Erythroblast (primary cell): ENCODE data around the gene EIF4ENIF1.
"Not testable (repeated sequence)": the region's sequence is repeated elsewhere in the genome, so short reads cannot be mapped to it uniquely, and the experiment has no call there.

Experiments
- DNase-seq, 2 experiments: peaks; one replicate each; lab custom pipeline; 2025; lab: John Stamatoyannopoulos, UW
- GATA1 ChIP-seq: IDR thresholded peaks from 2 replicates; pipeline ENCODE4 v1.6.1; 2011; ENCODE audit warnings: low read depth, mild to moderate bottlenecking, control low read depth, low read length, moderate library complexity
- POLR2A ChIP-seq: IDR thresholded peaks from 2 replicates; pipeline ENCODE4 v1.6.1; 2011; ENCODE audit warnings: mild to moderate bottlenecking, low read length

Gene EIF4ENIF1

DNA sequence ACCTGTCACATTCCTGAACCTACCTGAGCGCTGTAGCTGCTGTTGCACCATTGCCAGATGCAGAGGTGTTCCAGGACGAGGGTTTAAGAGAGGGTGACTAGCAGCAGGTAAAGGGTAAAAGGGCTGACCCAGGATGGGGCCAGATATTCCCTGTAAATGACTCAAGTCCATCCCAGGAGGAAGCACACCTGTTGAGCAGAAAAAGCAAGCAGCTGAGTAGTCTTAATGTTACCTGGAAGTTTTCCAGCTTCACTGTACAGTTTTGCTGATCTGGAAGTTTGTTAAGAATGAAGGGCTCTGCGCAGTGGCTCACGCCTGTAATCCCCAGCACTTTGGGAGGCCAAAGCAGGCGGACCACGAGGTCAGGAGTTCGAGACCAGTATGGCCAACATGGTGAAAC, 49.0 kb downstream of the EIF4ENIF1 start:
- no peak for TF ChIP-seq POLR2A
- no peak for TF ChIP-seq GATA1
- no peak for DNase-seq

DNA sequence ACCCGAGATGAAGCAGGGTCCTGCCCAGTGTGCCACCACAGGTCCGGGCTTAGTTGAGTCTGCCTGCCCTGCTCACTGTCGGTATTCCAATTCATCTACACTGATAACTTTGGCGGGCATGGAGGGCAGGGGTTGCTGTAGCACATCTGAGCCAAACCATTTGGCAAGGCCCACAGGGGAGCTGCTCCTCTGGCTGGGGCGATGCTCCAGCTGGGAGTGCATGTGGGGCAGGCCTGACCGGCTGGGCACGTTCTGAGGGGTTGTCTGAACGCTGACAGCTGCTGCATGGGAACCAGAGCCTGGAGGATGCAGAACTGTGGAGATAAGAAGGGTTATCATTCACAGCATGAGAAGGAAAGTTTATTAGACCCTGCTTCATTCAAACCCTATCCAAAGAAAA, 49.8 kb downstream of the EIF4ENIF1 start:
- TF ChIP-seq GATA1: no peak
- TF ChIP-seq POLR2A: no peak

DNA sequence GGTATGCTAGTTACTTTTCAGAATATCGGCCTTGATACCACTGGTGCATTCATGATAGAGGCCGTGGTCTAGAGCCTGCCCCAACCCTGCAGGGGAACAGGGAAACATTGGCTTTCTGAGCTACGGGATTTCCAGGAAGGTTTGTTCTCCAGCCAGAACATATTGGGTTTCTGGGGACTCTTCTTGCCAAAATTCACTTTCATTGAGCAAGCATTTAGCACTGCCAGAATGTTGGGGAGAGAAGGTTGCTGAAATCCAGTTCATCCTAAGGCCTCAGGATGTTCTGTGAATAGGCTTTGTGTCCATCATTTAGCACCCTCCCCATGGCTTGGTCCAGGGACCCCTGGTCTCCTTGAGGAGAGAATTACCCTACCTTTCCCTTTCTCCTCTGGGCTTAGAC, 53.5 kb downstream of the EIF4ENIF1 start:
- no peak for DNase-seq
- no peak for TF ChIP-seq GATA1
- no peak for TF ChIP-seq POLR2A

More for the DNA sequence above, 49.8 kb downstream of the EIF4ENIF1 start:
- peak in 1 of 2 experiments; percentile 32 for DNase-seq

DNA sequence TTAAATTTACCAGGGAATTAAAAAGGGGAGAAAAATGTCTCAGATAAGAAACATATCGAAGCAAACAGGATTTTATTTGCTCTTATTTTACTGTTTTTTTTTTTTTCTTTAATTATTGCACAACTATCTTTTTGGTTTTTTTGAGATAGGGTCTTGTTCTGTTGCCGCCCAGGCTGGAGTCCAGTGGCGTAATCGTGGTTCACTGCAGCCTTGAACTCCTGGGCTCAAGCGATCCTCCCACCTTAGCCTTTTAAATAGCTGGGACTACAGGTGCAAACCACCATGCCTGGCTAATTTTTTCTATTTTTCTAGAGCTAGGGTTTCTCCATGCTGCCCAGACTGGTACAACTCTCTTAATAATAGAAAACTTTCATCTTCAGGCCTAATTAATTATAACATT, 57.7 kb downstream of the EIF4ENIF1 start:
- no peak for DNase-seq
- TF ChIP-seq GATA1 (no peak), POLR2A (no peak)

DNA sequence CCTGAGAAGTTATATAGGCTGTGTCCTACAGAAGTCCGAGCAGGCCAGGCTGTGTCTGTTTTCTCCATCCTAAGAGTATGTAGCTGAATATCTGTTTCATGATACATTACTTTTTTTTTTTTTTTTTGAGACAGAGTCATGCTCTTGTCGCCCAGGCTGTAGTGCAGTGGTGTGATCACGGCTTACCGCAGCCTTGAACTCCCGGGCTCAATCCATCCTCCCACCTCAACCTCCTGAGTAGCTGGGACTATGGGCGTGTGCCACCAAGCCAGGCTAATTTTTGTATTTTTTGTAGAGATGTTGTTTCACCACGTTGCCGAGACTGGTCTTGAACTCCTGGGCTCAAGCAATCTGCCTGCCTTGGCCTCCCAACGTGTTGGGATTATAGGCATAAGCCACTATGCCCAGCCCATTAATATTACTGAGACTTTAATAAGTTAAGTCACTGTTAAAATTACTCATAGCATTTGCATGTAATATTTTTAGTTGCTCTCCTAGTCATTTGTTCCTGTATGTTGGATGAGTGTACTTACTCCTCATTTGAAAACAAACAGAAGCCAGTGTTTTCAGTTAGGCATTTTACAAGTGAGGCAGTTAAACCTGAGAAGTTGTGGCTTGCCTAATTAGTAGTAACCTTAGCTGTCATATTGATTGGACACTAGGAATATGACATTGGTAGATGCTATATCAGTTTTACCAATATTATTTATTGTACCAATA, 64.2 kb downstream of the EIF4ENIF1 start:
- TF ChIP-seq POLR2A: no peak
- TF ChIP-seq GATA1: no peak
- no peak for DNase-seq

DNA sequence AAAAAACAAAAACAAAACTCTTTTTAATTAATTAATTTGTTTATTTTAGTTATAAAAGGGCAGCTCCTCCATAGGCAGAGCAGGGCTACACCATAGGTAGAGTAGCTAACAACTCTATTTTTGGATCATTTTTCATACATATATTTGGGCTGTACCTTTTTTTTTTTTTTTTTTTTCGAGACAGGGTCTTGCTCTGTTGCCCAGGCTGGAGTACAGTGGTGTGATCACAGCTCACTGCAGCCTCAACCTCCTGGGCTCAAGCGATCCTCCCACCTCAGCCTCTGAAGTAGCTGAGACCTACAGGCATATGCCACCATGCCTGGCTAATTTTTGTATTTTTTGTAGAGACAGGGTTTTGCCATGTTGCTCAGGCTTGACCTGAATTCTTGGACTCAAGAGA, 87.3 kb downstream of the EIF4ENIF1 start:
- not testable (repeated sequence) for DNase-seq

DNA sequence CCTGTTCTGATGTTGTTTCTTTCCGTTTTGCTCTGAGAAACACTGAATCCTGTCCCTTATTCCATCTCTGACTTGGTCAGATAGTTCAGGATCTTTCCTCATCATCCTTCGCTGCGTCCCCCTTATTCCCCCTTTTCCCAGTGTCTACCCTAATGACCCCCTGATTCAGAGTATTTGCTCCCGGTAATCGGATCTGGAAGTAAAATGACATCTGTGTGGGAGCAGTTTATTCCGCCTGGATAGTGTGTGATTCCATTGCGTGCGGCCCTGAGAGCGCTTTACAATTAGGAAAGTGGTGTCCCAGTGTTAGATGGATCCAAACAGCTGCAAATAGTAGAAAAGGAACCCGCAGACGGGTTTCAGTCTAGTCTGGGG, 89.6 kb downstream of the EIF4ENIF1 start:
- TF ChIP-seq GATA1 (no peak), POLR2A (no peak)
- DNase-seq: peak in 1 of 2 experiments; percentile 60

DNA sequence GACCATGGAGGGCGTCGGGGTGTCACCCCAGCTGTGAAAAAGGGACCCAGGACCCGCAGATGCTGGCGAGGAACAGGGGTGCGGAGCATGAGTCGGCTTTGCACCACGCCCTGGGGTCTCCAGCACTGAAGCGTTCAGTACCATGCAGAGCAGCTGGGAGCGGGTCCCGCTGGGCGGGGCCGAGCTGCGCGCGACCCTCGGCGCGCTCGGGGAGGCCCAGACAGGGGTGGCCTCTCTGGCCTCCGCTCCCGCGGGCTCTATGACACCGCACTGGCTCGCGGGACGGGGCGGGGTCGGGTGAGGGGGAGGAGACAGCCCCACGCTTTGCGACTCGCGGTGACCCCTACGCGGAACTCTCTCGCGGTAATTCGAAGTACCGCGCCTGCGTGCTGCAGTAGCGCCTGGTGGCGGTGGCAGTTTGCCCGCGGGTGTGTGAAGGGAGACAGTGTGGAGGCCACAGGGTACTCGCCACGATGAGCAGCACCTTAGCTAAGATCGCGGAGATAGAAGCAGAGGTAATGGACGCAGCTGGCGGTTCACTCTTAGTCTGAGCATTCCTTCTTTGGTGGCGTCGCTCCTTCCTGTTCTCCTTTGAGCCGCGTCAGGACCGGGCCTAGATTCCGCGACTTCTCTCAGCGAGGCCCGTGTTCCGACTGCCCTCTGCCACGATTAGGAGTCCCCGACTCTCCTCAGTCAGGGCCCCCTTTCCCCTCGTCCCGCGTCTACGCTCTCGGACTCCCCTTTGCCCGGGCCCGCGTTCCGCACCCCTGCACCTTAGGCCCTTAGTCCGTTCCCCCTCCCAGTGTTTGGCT, 90.2 kb downstream of the EIF4ENIF1 start, which contains the start of gene DRG1:
Gene DRG1 (plus strand): TSS at position 394 of the 812 bp plus-strand sequence. CDS start 80 bp downstream, at position 474.
- peak; percentile 98 for DNase-seq
- TF ChIP-seq GATA1: no peak
- peak; percentile 99 for TF ChIP-seq POLR2A

DNA sequence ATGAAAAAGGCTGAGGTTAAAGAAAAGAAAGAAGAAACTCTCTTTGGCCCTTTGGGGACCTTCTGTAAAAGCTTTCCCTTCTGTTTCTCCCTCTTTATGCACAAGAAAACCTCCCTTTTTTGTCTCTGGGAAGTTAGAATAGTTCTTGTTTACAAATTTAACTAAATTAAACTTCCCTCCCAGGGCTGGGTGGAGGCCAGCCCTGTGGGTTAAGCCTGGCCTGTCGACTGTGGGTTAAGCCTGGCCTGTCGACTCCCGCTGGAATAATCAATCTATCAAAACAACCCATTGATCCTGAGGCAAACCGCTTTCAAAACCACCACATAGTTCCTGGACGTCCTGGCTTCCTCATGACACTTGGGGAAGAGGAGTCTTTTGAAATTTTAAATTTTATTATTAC, 91.4 kb downstream of the EIF4ENIF1 start:
- TF ChIP-seq POLR2A (no peak), GATA1 (no peak)
- peak in 1 of 2 experiments; percentile 32 for DNase-seq

DNA sequence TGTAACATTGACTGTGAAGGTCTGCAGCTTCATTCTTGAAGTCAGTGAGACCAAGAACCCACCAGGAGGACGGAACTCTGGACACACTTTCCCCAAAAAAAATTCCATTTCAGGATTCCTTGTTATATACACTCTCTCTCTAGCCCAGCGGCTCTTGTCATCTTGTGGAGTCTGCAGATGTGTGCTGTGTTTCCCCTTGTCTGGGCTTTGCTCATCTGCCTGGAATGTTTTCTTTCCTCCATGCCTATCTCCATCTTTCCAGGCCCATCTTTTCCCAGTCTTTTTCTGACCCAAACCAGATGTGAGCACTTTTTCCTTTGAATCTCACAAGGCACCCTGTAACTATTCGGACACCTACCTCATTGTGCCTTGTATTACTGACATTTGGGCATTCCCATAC, 95.3 kb downstream of the EIF4ENIF1 start:
- DNase-seq: no peak
- no peak for TF ChIP-seq POLR2A
- no peak for TF ChIP-seq GATA1

DNA sequence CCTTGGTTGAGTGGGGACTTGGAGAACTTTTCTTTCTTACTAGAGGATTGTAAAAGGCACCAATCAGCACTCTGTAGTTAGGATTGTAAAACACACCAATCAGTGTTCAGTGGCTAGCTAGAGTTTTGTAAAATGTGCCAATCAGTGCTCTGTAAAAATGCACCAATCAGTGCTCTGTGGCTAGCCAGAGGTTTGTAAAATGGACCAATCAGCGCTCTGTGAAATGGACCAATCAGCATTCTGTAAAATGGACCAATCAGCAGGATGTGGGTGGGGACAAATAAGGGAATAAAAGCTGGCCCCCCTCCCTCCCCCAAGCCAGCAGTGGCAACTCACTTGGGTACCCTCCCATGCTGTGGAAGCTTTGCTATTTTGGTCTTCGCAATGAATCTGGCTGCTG, 95.7 kb downstream of the EIF4ENIF1 start:
- peak; percentile 35 to 37 for DNase-seq
- no peak for TF ChIP-seq GATA1
- no peak for TF ChIP-seq POLR2A
